KBM-7 (cell line): Measurements from ENCODE around the gene MTIF3.

Experiments
- DNase-seq: peaks from one replicate; pipeline ENCODE4 v3.0.0-alpha.2; 2015
- in situ Hi-C: fragments of 300-500 bp; cut with MboI; formaldehyde crosslinking; loops from 2 replicates; pipeline ENCODE4 v1.14.3; 2020; ENCODE audit warnings: low sequenced_read_pairs, low pct_unique_long_range_greater_than_20kb, mixed read lengths

Gene MTIF3

GRCh38 chr13:27449936-27450828 lies at the start of gene MTIF3:
TSS of gene MTIF3 (minus strand) at chr13:27450564. CDS start at chr13:27440448, 10,116 bp downstream.
- in situ Hi-C loops, result no loop called here
- DNase-seq, result peak; percentile 93

GRCh38 chr13:27497563-27498230 lies 47.3 kb upstream of the MTIF3 start:
- no peak for DNase-seq
- in situ Hi-C loops, result no loop called here

GRCh38 chr13:27496536-27497273 lies 46.3 kb upstream of the MTIF3 start:
- no peak for DNase-seq
- in situ Hi-C loops, result no loop called here

- in situ Hi-C loops, result no loop called here
- DNase-seq, result no peak
Observed at GRCh38 chr13:27496006-27496405, 45.6 kb upstream of the MTIF3 start.

GRCh38 chr13:27495551-27495950 lies 45.2 kb upstream of the MTIF3 start:
- no peak for DNase-seq
- in situ Hi-C loops, result no loop called here

GRCh38 chr13:27493981-27494380 lies 43.6 kb upstream of the MTIF3 start:
- in situ Hi-C loops, result no loop called here
- DNase-seq, result no peak

GRCh38 chr13:27489456-27489855 lies 39.1 kb upstream of the MTIF3 start:
- in situ Hi-C loops, result no loop called here

GRCh38 chr13:27487776-27488175 lies 37.4 kb upstream of the MTIF3 start:
- DNase-seq, result no peak
- in situ Hi-C loops, result no loop called here

More at GRCh38 chr13:27489456-27489855, 39.1 kb upstream of the MTIF3 start:
- no peak for DNase-seq

GRCh38 chr13:27483421-27483820 lies 33.1 kb upstream of the MTIF3 start:
- in situ Hi-C loops, result no loop called here
- no peak for DNase-seq

GRCh38 chr13:27482983-27483382 lies 32.6 kb upstream of the MTIF3 start:
- peak; percentile 73 for DNase-seq
- in situ Hi-C loops, result no loop called here

- in situ Hi-C loops, result no loop called here
Observed at GRCh38 chr13:27481766-27482165, 31.4 kb upstream of the MTIF3 start.

GRCh38 chr13:27476943-27477703 lies 26.8 kb upstream of the MTIF3 start:
- peak; percentile 27 for DNase-seq
- in situ Hi-C loops, result no loop called here

More at GRCh38 chr13:27481766-27482165, 31.4 kb upstream of the MTIF3 start:
- DNase-seq, result peak; percentile 41

- no peak for DNase-seq
- in situ Hi-C loops, result no loop called here
Observed at GRCh38 chr13:27474751-27475268, 24.4 kb upstream of the MTIF3 start.

- no peak for DNase-seq
- in situ Hi-C loops, result no loop called here
Observed at GRCh38 chr13:27472941-27473340, 22.6 kb upstream of the MTIF3 start.

- in situ Hi-C loops, result no loop called here
- DNase-seq, result no peak
Observed at GRCh38 chr13:27472441-27472840, 22.1 kb upstream of the MTIF3 start.

GRCh38 chr13:27470075-27470820 lies 19.9 kb upstream of the MTIF3 start:
- in situ Hi-C loops, result no loop called here
- DNase-seq, result no peak

GRCh38 chr13:27466513-27466912 lies 16.1 kb upstream of the MTIF3 start:
- in situ Hi-C loops, result no loop called here
- no peak for DNase-seq

GRCh38 chr13:27465611-27466010 lies 15.2 kb upstream of the MTIF3 start:
- in situ Hi-C loops, result no loop called here
- no peak for DNase-seq
